CD4-positive, CD25-positive, alpha-beta regulatory T cell (primary cell): Measurements from ENCODE around the gene GRIN2C. TPM values are rescaled to one million over a fixed set of nuclear protein-coding genes. Genes with fewer than 3 reads are reported as not detected.
"Not testable (repeated sequence)": the region's sequence is repeated elsewhere in the genome, so short reads cannot be mapped to it uniquely, and the experiment has no call there.

ENCODE experiments used
- ATAC-seq, 2 donors: fragments of 150-1000 bp; cut with Tn5 transposase; one replicate each; pipeline ENCODE4 v1.10.0; 2021; ENCODE audit warnings: low read depth in 2 of 2, moderate number of reproducible peaks in 2 of 2, moderate library complexity in 1 of 2
- DNase-seq, 3 donors: peaks; one replicate each; pipeline versions ENCODE4 v3.0.0 to v3.0.0-alpha.2; 2012 to 2022; ENCODE audit warnings: mixed read lengths in 1 of 3
- H3K27ac ChIP-seq: one replicate; pipeline ENCODE4 v1.7.0; 2013; ENCODE audit warnings: mild to moderate bottlenecking, low read length; ENCODE audit not compliant: insufficient read depth, poor library complexity, severe bottlenecking
- H3K27me3 ChIP-seq: one replicate; pipeline ENCODE4 v1.7.0; 2013; ENCODE audit warnings: low read length; ENCODE audit not compliant: control insufficient read depth, insufficient read depth
- H3K36me3 ChIP-seq: one replicate; pipeline ENCODE4 v1.7.0; 2013; ENCODE audit warnings: mild to moderate bottlenecking, low read length, moderate library complexity; ENCODE audit not compliant: control insufficient read depth, insufficient read depth
- H3K4me1 ChIP-seq: 2 replicates; pipeline ENCODE4 v1.7.0; 2013; ENCODE audit warnings: mild to moderate bottlenecking, low read length; ENCODE audit not compliant: insufficient read depth, control insufficient read depth, poor library complexity, severe bottlenecking
- H3K4me3 ChIP-seq: one replicate; pipeline ENCODE4 v1.7.0; 2013; ENCODE audit warnings: low read depth, mild to moderate bottlenecking, low read length, moderate library complexity
- H3K9me3 ChIP-seq, 2 experiments: 1 replicate in 1 of 2; 2 replicates in 1 of 2; pipeline ENCODE4 v1.7.0; 2013; ENCODE audit warnings: low read length in 2 of 2, mild to moderate bottlenecking in 1 of 2, moderate library complexity in 1 of 2; ENCODE audit not compliant: control insufficient read depth in 2 of 2
- H3K27ac Mint-ChIP-seq, 3 donors: one replicate each; pipeline ENCODE4 v1.8.0; 2020 to 2022; ENCODE audit warnings: mild to moderate bottlenecking in 3 of 3, mixed read lengths in 3 of 3, moderate library complexity in 2 of 3
- H3K27me3 Mint-ChIP-seq: one replicate; pipeline ENCODE4 v1.8.0; 2022; ENCODE audit warnings: mild to moderate bottlenecking, mixed read lengths
- H3K36me3 Mint-ChIP-seq: one replicate; pipeline ENCODE4 v1.8.0; 2020; ENCODE audit warnings: mixed read lengths
- H3K4me1 Mint-ChIP-seq, 4 donors: one replicate each; pipeline ENCODE4 v1.8.0; 2020 to 2022; ENCODE audit warnings: mixed read lengths in 4 of 4, mild to moderate bottlenecking in 1 of 4
- H3K4me3 Mint-ChIP-seq, 4 donors: one replicate each; pipeline ENCODE4 v1.8.0; 2020 to 2022; ENCODE audit warnings: mild to moderate bottlenecking in 4 of 4, mixed read lengths in 4 of 4, moderate library complexity in 3 of 4
- H3K9me3 Mint-ChIP-seq, 7 donors: one replicate each; pipeline ENCODE4 v1.8.0; 2020 to 2022; ENCODE audit warnings: mixed read lengths in 7 of 7, mild to moderate bottlenecking in 3 of 7, moderate library complexity in 2 of 7
- polyA plus RNA-seq, 4 donors: library from polyadenylated mRNA; unstranded; fragments of 300-500 nt; fragmentation: Illumina TruSeq; gene quantifications; one replicate each; pipeline ENCODE4 v1.2.3, GENCODE V29; 2021
- total RNA-seq: library from RNA; stranded (reverse); gene quantifications from one replicate; pipeline ENCODE4 v1.2.3, GENCODE V29; 2022

Gene GRIN2C
- total and polyA plus RNA-seq, 5 donors from 2014 or later, result not detected

- Histone ChIP-seq H3K4me3 (peak within 1 kb of the TSS; percentile 84), H3K27ac (peak within 1 kb of the TSS; percentile 92), H3K4me1 (peaks cover 24% of the 10 kb centered on the region), H3K27me3 (no peaks in the 10 kb centered on the region), H3K36me3 (no peaks in the 10 kb centered on the region), H3K9me3 (no peaks in the 10 kb centered on the region)
- H3K9me3 Mint-ChIP-seq, result no peaks in the 10 kb centered on the region
- H3K36me3 Mint-ChIP-seq, result peaks cover 8% of the 10 kb centered on the region
- H3K27ac Mint-ChIP-seq, result peak within 1 kb of the TSS; percentile 97 to 99 (median 98)
- peaks cover 7% of the 10 kb centered on the region for H3K27me3 Mint-ChIP-seq
- DNase-seq, result no peak
- ATAC-seq, result peak; percentile 1
- peak within 1 kb of the TSS; percentile 90 to 99 (median 97) for H3K4me3 Mint-ChIP-seq
- H3K4me1 Mint-ChIP-seq, result peaks cover 4 to 30% (median 18%) of the 10 kb centered on the region in 4 donors
These were observed 12.8 kb upstream of the GRIN2C start, which contains the start of gene FDXR for GRCh38 chr17:74872313-74873036. Gene FDXR, minus strand, starts transcription at chr17:74872994. Its CDS starts 50 bp downstream, at chr17:74872944.

- H3K27me3 ChIP-seq, result no peaks in the 10 kb centered on the region
- H3K9me3 ChIP-seq, result no peaks in the 10 kb centered on the region
- H3K4me3 ChIP-seq, result no peak overlapping the region
- Mint-ChIP-seq H3K4me1 (peaks cover 4 to 30% (median 18%) of the 10 kb centered on the region in 4 donors), H3K36me3 (peaks cover 8% of the 10 kb centered on the region), H3K4me3 (peak overlapping the region; percentile 68 to 99 (median 80)), H3K27me3 (peaks cover 5% of the 10 kb centered on the region), H3K27ac (peak overlapping the region in 2 of 3 donors; percentile 65 to 78), H3K9me3 (no peaks in the 10 kb centered on the region)
- no peak for ATAC-seq
- H3K4me1 ChIP-seq, result peaks cover 24% of the 10 kb centered on the region
- H3K36me3 ChIP-seq, result no peaks in the 10 kb centered on the region
- no peak overlapping the region for H3K27ac ChIP-seq
- no peak for DNase-seq
These were observed 11.8 kb upstream of the GRIN2C start for GRCh38 chr17:74871356-74872076.

GRCh38 chr17:74870512-74870911 is 10.8 kb upstream of the GRIN2C start:
- ATAC-seq (no peak), DNase-seq (no peak)
- Mint-ChIP-seq H3K27me3 (peaks cover 5% of the 10 kb centered on the region), H3K27ac (no peak overlapping the region), H3K9me3 (no peaks in the 10 kb centered on the region), H3K4me1 (peaks cover 4 to 30% (median 18%) of the 10 kb centered on the region in 4 donors), H3K4me3 (no peak overlapping the region), H3K36me3 (peaks cover 8% of the 10 kb centered on the region)
- Histone ChIP-seq H3K4me3 (no peak overlapping the region), H3K27ac (no peak overlapping the region), H3K36me3 (no peaks in the 10 kb centered on the region), H3K9me3 (no peaks in the 10 kb centered on the region), H3K27me3 (no peaks in the 10 kb centered on the region), H3K4me1 (peaks cover 24% of the 10 kb centered on the region)

GRCh38 chr17:74870028-74870427 is 10.3 kb upstream of the GRIN2C start:
- peaks cover 4 to 33% (median 18%) of the 10 kb centered on the region in 4 donors for H3K4me1 Mint-ChIP-seq
- not testable (repeated sequence) for H3K36me3 ChIP-seq, H3K4me3 ChIP-seq, H3K27me3 ChIP-seq, H3K27ac Mint-ChIP-seq, DNase-seq, H3K36me3 Mint-ChIP-seq, H3K9me3 ChIP-seq, H3K9me3 Mint-ChIP-seq, ATAC-seq, H3K27me3 Mint-ChIP-seq, H3K27ac ChIP-seq
- H3K4me3 Mint-ChIP-seq, result peak overlapping the region in 1 of 4 donors; percentile 10
- H3K4me1 ChIP-seq, result peaks cover 24% of the 10 kb centered on the region

- Mint-ChIP-seq H3K36me3 (peaks cover 12% of the 10 kb centered on the region), H3K9me3 (no peaks in the 10 kb centered on the region), H3K27ac (peak overlapping the region in 1 of 3 donors; percentile 59), H3K4me1 (peaks cover 2 to 35% (median 22%) of the 10 kb centered on the region in 4 donors), H3K4me3 (no peak overlapping the region), H3K27me3 (peaks cover 10% of the 10 kb centered on the region)
- no peak for DNase-seq
- Histone ChIP-seq H3K4me1 (peaks cover 23% of the 10 kb centered on the region), H3K27me3 (no peaks in the 10 kb centered on the region), H3K9me3 (no peaks in the 10 kb centered on the region), H3K36me3 (no peaks in the 10 kb centered on the region), H3K27ac (no peak overlapping the region), H3K4me3 (no peak overlapping the region)
- ATAC-seq, result no peak
These were observed 9.2 kb upstream of the GRIN2C start for GRCh38 chr17:74868908-74869255.

GRCh38 chr17:74868251-74868907 is 8.7 kb upstream of the GRIN2C start:
- Mint-ChIP-seq H3K4me1 (peaks cover 0 to 31% (median 20%) of the 10 kb centered on the region in 4 donors), H3K9me3 (no peaks in the 10 kb centered on the region), H3K4me3 (no peak overlapping the region), H3K27me3 (peaks cover 12% of the 10 kb centered on the region), H3K36me3 (peaks cover 12% of the 10 kb centered on the region), H3K27ac (peak overlapping the region in 1 of 3 donors; percentile 59)
- H3K4me1 ChIP-seq, result peaks cover 18% of the 10 kb centered on the region
- H3K27ac ChIP-seq, result no peak overlapping the region
- no peaks in the 10 kb centered on the region for H3K9me3 ChIP-seq
- DNase-seq, result no peak
- no peaks in the 10 kb centered on the region for H3K27me3 ChIP-seq
- no peak overlapping the region for H3K4me3 ChIP-seq
- no peak for ATAC-seq
- H3K36me3 ChIP-seq, result no peaks in the 10 kb centered on the region

GRCh38 chr17:74866198-74866835 is 6.6 kb upstream of the GRIN2C start:
- H3K36me3 Mint-ChIP-seq, result peaks cover 12% of the 10 kb centered on the region
- no peak for ATAC-seq
- no peaks in the 10 kb centered on the region for H3K9me3 Mint-ChIP-seq
- peaks cover 0 to 21% (median 12%) of the 10 kb centered on the region in 4 donors for H3K4me1 Mint-ChIP-seq
- peaks cover 11% of the 10 kb centered on the region for H3K4me1 ChIP-seq
- H3K27ac ChIP-seq, result no peak overlapping the region
- H3K4me3 ChIP-seq, result no peak overlapping the region
- H3K36me3 ChIP-seq, result no peaks in the 10 kb centered on the region
- H3K27me3 Mint-ChIP-seq, result peaks cover 10% of the 10 kb centered on the region
- no peaks in the 10 kb centered on the region for H3K9me3 ChIP-seq
- no peak overlapping the region for H3K27ac Mint-ChIP-seq
- no peak for DNase-seq
- no peaks in the 10 kb centered on the region for H3K27me3 ChIP-seq
- H3K4me3 Mint-ChIP-seq, result no peak overlapping the region
